Neural crest cell (in vitro differentiated cells): ENCODE measurements around the gene RTN4. TPM values are rescaled to one million over a fixed set of nuclear protein-coding genes. Genes with fewer than 3 reads are reported as not detected.

Experiments used
- DNase-seq: peaks from one replicate; pipeline ENCODE4 v3.0.0; 2021; ENCODE audit warnings: low read depth, mixed read lengths, low spot score
- H3K27ac Mint-ChIP-seq: one replicate; pipeline ENCODE4 v1.8.0; 2021; ENCODE audit warnings: mild to moderate bottlenecking, mixed read lengths; ENCODE audit not compliant: unreplicated experiment
- H3K27me3 Mint-ChIP-seq: 2 replicates; pipeline ENCODE4 v1.8.0; 2021; ENCODE audit warnings: low read depth, mild to moderate bottlenecking, mixed read lengths
- H3K36me3 Mint-ChIP-seq: 2 replicates; pipeline ENCODE4 v1.8.0; 2021; ENCODE audit warnings: low read depth, mild to moderate bottlenecking, mixed read lengths
- H3K4me1 Mint-ChIP-seq: 2 replicates; pipeline ENCODE4 v1.8.0; 2021; ENCODE audit warnings: mixed read lengths
- H3K4me3 Mint-ChIP-seq: one replicate; pipeline ENCODE4 v1.8.0; 2021; ENCODE audit warnings: mild to moderate bottlenecking, mixed read lengths
- H3K9me3 Mint-ChIP-seq: 2 replicates; pipeline ENCODE4 v1.8.0; 2021; ENCODE audit warnings: mixed read lengths
- CTCF ChIP-seq: fragments of 200-600 bp; sonication (generic); conservative IDR thresholded peaks from 2 replicates; pipeline ENCODE4 v1.5.0; 2021; ENCODE audit warnings: antibody characterized with exemption, mild to moderate bottlenecking
- total RNA-seq: library from RNA; stranded (reverse); gene quantifications from 2 replicates; pipeline ENCODE4 v1.2.1, GENCODE V29; 2021

RTN4 gene
- total RNA-seq, 1 donor from 2014 or later, result 204 TPM

GRCh38 chr2:54965425-54965824 is 84.8 kb downstream of the RTN4 start:
- no peak for DNase-seq
- Mint-ChIP-seq H3K36me3 (peaks cover 39% of the 10 kb centered on the region), H3K4me3 (peak overlapping the region; percentile 12), H3K27me3 (no peaks in the 10 kb centered on the region), H3K9me3 (peaks cover 7% of the 10 kb centered on the region), H3K4me1 (peaks cover 33% of the 10 kb centered on the region), H3K27ac (no peak overlapping the region)
- no peak for TF ChIP-seq CTCF

GRCh38 chr2:54964816-54965215 is 85.4 kb downstream of the RTN4 start:
- Mint-ChIP-seq H3K9me3 (peaks cover 7% of the 10 kb centered on the region), H3K27ac (no peak overlapping the region), H3K36me3 (peaks cover 35% of the 10 kb centered on the region), H3K27me3 (no peaks in the 10 kb centered on the region), H3K4me3 (peak overlapping the region; percentile 12), H3K4me1 (peaks cover 35% of the 10 kb centered on the region)
- TF ChIP-seq CTCF, result no peak
- DNase-seq, result no peak

- Mint-ChIP-seq H3K4me1 (peaks cover 35% of the 10 kb centered on the region), H3K9me3 (peaks cover 7% of the 10 kb centered on the region), H3K27me3 (no peaks in the 10 kb centered on the region), H3K36me3 (peaks cover 33% of the 10 kb centered on the region), H3K27ac (no peak overlapping the region), H3K4me3 (peak overlapping the region; percentile 20)
- TF ChIP-seq CTCF, result no peak
- no peak for DNase-seq
Measured at GRCh38 chr2:54964271-54964670, 86.0 kb downstream of the RTN4 start.

- no peak for TF ChIP-seq CTCF
- no peaks in the 10 kb centered on the region for H3K27me3 Mint-ChIP-seq
- H3K36me3 Mint-ChIP-seq, result peaks cover 30% of the 10 kb centered on the region
- peaks cover 35% of the 10 kb centered on the region for H3K4me1 Mint-ChIP-seq
- peaks cover 7% of the 10 kb centered on the region for H3K9me3 Mint-ChIP-seq
- H3K4me3 Mint-ChIP-seq, result peak overlapping the region; percentile 20
- no peak for DNase-seq
- no peak overlapping the region for H3K27ac Mint-ChIP-seq
Measured at GRCh38 chr2:54963476-54963875, 86.8 kb downstream of the RTN4 start.

- H3K4me1 Mint-ChIP-seq, result peaks cover 31% of the 10 kb centered on the region
- peaks cover 7% of the 10 kb centered on the region for H3K9me3 Mint-ChIP-seq
- H3K27ac Mint-ChIP-seq, result no peak overlapping the region
- H3K4me3 Mint-ChIP-seq, result no peak overlapping the region
- TF ChIP-seq CTCF, result no peak
- H3K36me3 Mint-ChIP-seq, result peaks cover 25% of the 10 kb centered on the region
- H3K27me3 Mint-ChIP-seq, result no peaks in the 10 kb centered on the region
- DNase-seq, result no peak
Measured at GRCh38 chr2:54962935-54963440, 87.3 kb downstream of the RTN4 start.
